ENCODE data around the gene GLRX3. TPM values are rescaled to one million over a fixed set of nuclear protein-coding genes. Genes with fewer than 3 reads are reported as not detected.
A peak's percentile ranks its signal among the peaks of the same experiment; 100 is the strongest.
"Not testable (repeated sequence)": the region's sequence is repeated elsewhere in the genome, so short reads cannot be mapped to it uniquely, and the experiment has no call there.

GLRX3 gene
- total RNA-seq (2014; rRNA removed; shearing (Covaris generic)): 141 and 146 TPM in 2 replicates
- polyA plus RNA-seq (2016; fragmentation: Nextera tagmentation; extraction: Ambion mirVana): 175 and 201 TPM in 2 replicates
- long read RNA-seq, transcript GLRX3-201 (11 exons, 1,302 nt): major isoform, 165 of 224 reads
- long read RNA-seq, transcript GLRX3-202 (12 exons, 3,827 nt): minor isoform, 41 of 224 reads
- long read RNA-seq, partial matches to known transcripts: 7 of 224 reads
- long read RNA-seq, other reads (novel, unspliced or antisense): 11 of 224 reads

GRCh38 chr10:130136226-130137089 is at the start of gene GLRX3:
Gene GLRX3, plus strand, starts transcription at chr10:130136391. Its CDS starts 30 bp downstream, at chr10:130136421.
- Histone ChIP-seq H4K20me1 (replicated peaks; ENCODE audit: insufficient read depth) (peaks cover 42% of the 10 kb centered on the region), H3K36me3 (ENCODE audit: insufficient read depth) (no peaks in the 10 kb centered on the region; the same call in 1 of the 2 replicates), H3K4me3 (peak within 1 kb of the TSS; percentile 85), H3K4me2 (peak within 1 kb of the TSS; percentile 97), H2AFZ (peak within 1 kb of the TSS; percentile 90), H3K27me3 (ENCODE audit: insufficient read depth) (no peaks in the 10 kb centered on the region), H3K27ac (ENCODE audit: low read depth) (no peak within 1 kb of the TSS), H3K9me2 (ENCODE audit: insufficient read depth) (no peaks in the 10 kb centered on the region), H3K4me1 (ENCODE audit: insufficient read depth) (peaks cover 15% of the 10 kb centered on the region; the same call in 1 of the 2 replicates), H3F3A (replicated peaks; ENCODE audit: low read depth) (no peaks in the 10 kb centered on the region), H3K79me2 (replicated peaks; ENCODE audit: insufficient read depth) (peaks cover 52% of the 10 kb centered on the region)
- DNase-seq (ENCODE audit: low spot score) (peak; percentile 95), ATAC-seq (peak; percentile 85)
- Mint-ChIP-seq H3K9me3 (no peaks in the 10 kb centered on the region), H3K36me3 (ENCODE audit: low read depth) (peaks cover 13% of the 10 kb centered on the region), H3K27me3 (ENCODE audit: insufficient read depth, low read depth, poor library complexity) (peaks cover 4% of the 10 kb centered on the region), H3K4me1 (peaks cover 22% of the 10 kb centered on the region), H3K27ac (peak within 1 kb of the TSS; percentile 91), H3K4me3 (peak within 1 kb of the TSS; percentile 88)
- TF ChIP-seq ZNF462 (CRISPR knock-in tag; IDR thresholded peaks at IDR 0.05): no peak
- peak; percentile 66; the same call in 1 of the 2 replicates for TF ChIP-seq ETS1 (IDR thresholded peaks at IDR 0.05)
- peak; percentile 83 for TF ChIP-seq POLR2AphosphoS5 (IDR thresholded peaks at IDR 0.05; ENCODE audit: low read depth)

GRCh38 chr10:130090565-130090964 is 45.6 kb upstream of the GLRX3 start:
- ATAC-seq; H3K36me3 Mint-ChIP-seq (ENCODE audit: low read depth); H3K27me3 Mint-ChIP-seq (ENCODE audit: insufficient read depth, low read depth, poor library complexity); H3K4me3 ChIP-seq; DNase-seq (ENCODE audit: low spot score); H3K4me3 Mint-ChIP-seq; H3K27ac Mint-ChIP-seq; H3K4me1 ChIP-seq (ENCODE audit: insufficient read depth); H3K4me1 Mint-ChIP-seq; H3K27ac ChIP-seq (ENCODE audit: low read depth); H3K27me3 ChIP-seq (ENCODE audit: insufficient read depth); H3K36me3 ChIP-seq (ENCODE audit: insufficient read depth); H2AFZ ChIP-seq; H3K9me3 Mint-ChIP-seq; H3K4me2 ChIP-seq; H3F3A ChIP-seq (replicated peaks; ENCODE audit: low read depth); H3K79me2 ChIP-seq (replicated peaks; ENCODE audit: insufficient read depth); H4K20me1 ChIP-seq (replicated peaks; ENCODE audit: insufficient read depth); H3K9me2 ChIP-seq (ENCODE audit: insufficient read depth): not testable (repeated sequence)
